Activated CD8-positive, alpha-beta T cell treated with anti-CD3 and anti-CD28 coated beads, Interleukin-2, amount 10 ng/mL, durations not matched to agents 7 days and 5 days (primary cell): ENCODE data around the gene CACNA1C. TPM values are rescaled to one million over a fixed set of nuclear protein-coding genes. Genes with fewer than 3 reads are reported as not detected.

Experiments used
- ATAC-seq: fragments of 150-1000 bp; cut with Tn5 transposase; one replicate; pipeline ENCODE4 v1.10.0; 2021; ENCODE audit warnings: moderate library complexity
- CTCF ChIA-PET: fragments of 350-600 bp; sonication (Branson Sonifier 250); formaldehyde crosslinking; loops from one replicate; lab custom pipeline; 2021; ENCODE audit warnings: antibody characterized with exemption; lab: Charles Lee
- POLR2A ChIA-PET: fragments of 350-600 bp; sonication (Branson Sonifier 250); formaldehyde crosslinking; loops from one replicate; lab custom pipeline; 2021; ENCODE audit warnings: antibody characterized with exemption; lab: Charles Lee
- DNase-seq: peaks from one replicate; pipeline ENCODE4 v3.0.0-alpha.2; 2020
- H3K27ac Mint-ChIP-seq: one replicate; pipeline ENCODE4 v1.8.0; 2021; ENCODE audit warnings: mild to moderate bottlenecking, mixed read lengths
- H3K27me3 Mint-ChIP-seq: one replicate; pipeline ENCODE4 v1.8.0; 2021; ENCODE audit warnings: low read depth, mixed read lengths
- H3K36me3 Mint-ChIP-seq: one replicate; pipeline ENCODE4 v1.8.0; 2021; ENCODE audit warnings: low read depth, mixed read lengths
- H3K4me1 Mint-ChIP-seq: one replicate; pipeline ENCODE4 v1.8.0; 2021; ENCODE audit warnings: low read depth, mixed read lengths
- H3K4me3 Mint-ChIP-seq: one replicate; pipeline ENCODE4 v1.8.0; 2021; ENCODE audit warnings: mild to moderate bottlenecking, mixed read lengths
- H3K9me3 Mint-ChIP-seq: one replicate; pipeline ENCODE4 v1.8.0; 2022; ENCODE audit warnings: mixed read lengths; ENCODE audit not compliant: insufficient read depth
- total RNA-seq, 2 experiments: library from RNA; stranded (reverse); gene quantifications; one replicate each; pipeline ENCODE4 v1.2.3, GENCODE V29; 2021

The CACNA1C gene
- total RNA-seq, 2 experiments from 2014 or later: 0.08 TPM

- H3K36me3 Mint-ChIP-seq: no peaks in the 10 kb centered on the region
- peaks cover 30% of the 10 kb centered on the region for H3K4me1 Mint-ChIP-seq
- H3K27me3 Mint-ChIP-seq: peaks cover 33% of the 10 kb centered on the region
- CTCF ChIA-PET: no interaction called here
- DNase-seq (no peak), ATAC-seq (no peak)
- no peak overlapping the region for H3K27ac Mint-ChIP-seq
- POLR2A ChIA-PET: no interaction called here
- H3K9me3 Mint-ChIP-seq: no peaks in the 10 kb centered on the region
- H3K4me3 Mint-ChIP-seq: no peak overlapping the region
These were observed 592.7 kb downstream of the CACNA1C start for GRCh38 chr12:2645460-2645859.

- ChIA-PET CTCF (no interaction called here), POLR2A (no interaction called here)
- Mint-ChIP-seq H3K4me1 (peaks cover 26% of the 10 kb centered on the region), H3K27ac (no peak overlapping the region), H3K27me3 (peaks cover 33% of the 10 kb centered on the region), H3K4me3 (no peak overlapping the region), H3K9me3 (no peaks in the 10 kb centered on the region), H3K36me3 (no peaks in the 10 kb centered on the region)
- DNase-seq (no peak), ATAC-seq (no peak)
These were observed 593.6 kb downstream of the CACNA1C start for GRCh38 chr12:2646341-2646740.

- no peak for DNase-seq
- H3K9me3 Mint-ChIP-seq: no peaks in the 10 kb centered on the region
- no peak for ATAC-seq
- H3K36me3 Mint-ChIP-seq: no peaks in the 10 kb centered on the region
- peaks cover 33% of the 10 kb centered on the region for H3K27me3 Mint-ChIP-seq
- POLR2A ChIA-PET: no interaction called here
- no peak overlapping the region for H3K27ac Mint-ChIP-seq
- H3K4me1 Mint-ChIP-seq: peaks cover 18% of the 10 kb centered on the region
- H3K4me3 Mint-ChIP-seq: no peak overlapping the region
- CTCF ChIA-PET: no interaction called here
These were observed 594.4 kb downstream of the CACNA1C start for GRCh38 chr12:2647186-2647585.

GRCh38 chr12:2648406-2648805 is 595.6 kb downstream of the CACNA1C start:
- Mint-ChIP-seq H3K36me3 (no peaks in the 10 kb centered on the region), H3K27me3 (peaks cover 31% of the 10 kb centered on the region), H3K9me3 (no peaks in the 10 kb centered on the region), H3K4me3 (no peak overlapping the region), H3K4me1 (peaks cover 9% of the 10 kb centered on the region), H3K27ac (no peak overlapping the region)
- CTCF ChIA-PET: no interaction called here
- DNase-seq: no peak
- POLR2A ChIA-PET: no interaction called here
- ATAC-seq: no peak

- ATAC-seq (no peak), DNase-seq (no peak)
- Mint-ChIP-seq H3K36me3 (no peaks in the 10 kb centered on the region), H3K4me3 (no peak overlapping the region), H3K4me1 (peaks cover 9% of the 10 kb centered on the region), H3K9me3 (no peaks in the 10 kb centered on the region), H3K27me3 (peaks cover 26% of the 10 kb centered on the region), H3K27ac (no peak overlapping the region)
- ChIA-PET POLR2A (no interaction called here), CTCF (no interaction called here)
These were observed 596.6 kb downstream of the CACNA1C start for GRCh38 chr12:2649201-2650030.

- H3K36me3 Mint-ChIP-seq: no peaks in the 10 kb centered on the region
- H3K4me3 Mint-ChIP-seq: no peak overlapping the region
- POLR2A ChIA-PET: interaction anchor here (0.5 kb wide), 1 partner anchor 424 kb away, joined by 3 read pairs; no protein-coding TSS in a partner anchor
- CTCF ChIA-PET: no interaction called here
- H3K27me3 Mint-ChIP-seq: peaks cover 16% of the 10 kb centered on the region
- no peaks in the 10 kb centered on the region for H3K4me1 Mint-ChIP-seq
- no peak for ATAC-seq
- H3K9me3 Mint-ChIP-seq: no peaks in the 10 kb centered on the region
- H3K27ac Mint-ChIP-seq: no peak overlapping the region
- DNase-seq: no peak
These were observed 597.7 kb downstream of the CACNA1C start for GRCh38 chr12:2650261-2651067.

- Mint-ChIP-seq H3K9me3 (no peaks in the 10 kb centered on the region), H3K27ac (no peak overlapping the region), H3K4me3 (no peak overlapping the region), H3K27me3 (peaks cover 10% of the 10 kb centered on the region), H3K36me3 (no peaks in the 10 kb centered on the region), H3K4me1 (no peaks in the 10 kb centered on the region)
- ATAC-seq (no peak), DNase-seq (no peak)
- POLR2A ChIA-PET: interaction anchor here (0.5 kb wide), 1 partner anchor 425 kb away, joined by 3 read pairs; no protein-coding TSS in a partner anchor
- CTCF ChIA-PET: no interaction called here
These were observed 598.5 kb downstream of the CACNA1C start for GRCh38 chr12:2651068-2651965.

DNA sequence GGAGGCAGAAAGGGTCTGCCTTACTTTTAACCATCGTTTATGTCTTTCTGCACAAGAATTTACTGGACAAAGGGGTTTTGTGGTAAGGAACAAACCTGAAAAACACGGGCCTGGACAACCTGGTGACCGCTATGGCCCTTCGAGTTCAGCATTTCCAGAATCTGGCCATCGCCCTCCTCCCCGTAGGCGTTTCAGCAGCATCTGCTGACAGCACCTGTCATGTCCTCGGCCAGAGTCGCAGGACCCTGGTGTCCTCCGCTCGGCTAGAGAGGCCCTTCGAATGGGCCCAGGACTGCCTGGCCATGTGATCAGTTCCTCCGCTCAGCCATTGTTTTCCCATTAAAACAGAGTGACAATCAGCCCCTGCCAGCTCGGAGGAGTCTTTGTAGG is 599.2 kb downstream of the CACNA1C start:
- H3K4me3 Mint-ChIP-seq: no peak overlapping the region
- no peaks in the 10 kb centered on the region for H3K4me1 Mint-ChIP-seq
- peaks cover 9% of the 10 kb centered on the region for H3K27me3 Mint-ChIP-seq
- no peak for ATAC-seq
- POLR2A ChIA-PET: no interaction called here
- no peaks in the 10 kb centered on the region for H3K9me3 Mint-ChIP-seq
- CTCF ChIA-PET: no interaction called here
- no peaks in the 10 kb centered on the region for H3K36me3 Mint-ChIP-seq
- no peak overlapping the region for H3K27ac Mint-ChIP-seq
- DNase-seq: no peak

DNA sequence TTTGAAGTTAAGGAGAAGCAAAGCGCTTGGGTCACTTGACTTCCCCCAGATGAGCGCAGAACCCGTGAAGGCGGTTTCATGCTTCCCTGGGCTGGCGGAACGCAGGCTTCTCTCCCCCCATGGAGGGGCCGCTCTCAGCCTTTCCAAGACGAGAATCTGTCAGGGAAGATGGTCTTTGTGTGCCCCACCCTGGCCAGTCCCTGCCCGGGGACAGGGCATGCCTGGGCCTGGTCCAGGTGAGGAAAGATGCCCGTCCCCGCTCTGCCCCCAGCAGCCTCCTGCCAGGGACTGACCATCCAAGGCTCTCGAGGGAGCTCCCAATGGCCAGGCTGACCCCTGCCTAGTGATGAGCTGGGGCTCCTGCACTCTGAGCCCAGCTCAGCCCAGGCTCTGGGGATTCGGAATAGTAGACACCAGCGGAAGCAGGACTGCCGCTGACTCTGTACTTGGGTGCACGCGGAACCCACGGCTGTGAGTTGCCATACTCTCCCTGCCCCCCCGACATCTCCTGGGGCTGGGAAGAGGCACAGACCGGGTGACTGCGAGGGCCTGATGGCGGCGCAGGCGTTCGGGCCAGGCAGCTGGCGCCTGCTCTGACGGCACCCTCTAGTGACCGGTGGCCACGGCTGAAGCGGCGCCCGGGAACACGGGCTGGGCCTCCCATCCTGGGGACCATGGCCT is 599.8 kb downstream of the CACNA1C start:
- POLR2A ChIA-PET: no interaction called here
- Mint-ChIP-seq H3K27me3 (peaks cover 8% of the 10 kb centered on the region), H3K27ac (no peak overlapping the region), H3K4me1 (no peaks in the 10 kb centered on the region), H3K9me3 (no peaks in the 10 kb centered on the region), H3K4me3 (no peak overlapping the region), H3K36me3 (no peaks in the 10 kb centered on the region)
- DNase-seq (no peak), ATAC-seq (no peak)
- CTCF ChIA-PET: no interaction called here

DNA sequence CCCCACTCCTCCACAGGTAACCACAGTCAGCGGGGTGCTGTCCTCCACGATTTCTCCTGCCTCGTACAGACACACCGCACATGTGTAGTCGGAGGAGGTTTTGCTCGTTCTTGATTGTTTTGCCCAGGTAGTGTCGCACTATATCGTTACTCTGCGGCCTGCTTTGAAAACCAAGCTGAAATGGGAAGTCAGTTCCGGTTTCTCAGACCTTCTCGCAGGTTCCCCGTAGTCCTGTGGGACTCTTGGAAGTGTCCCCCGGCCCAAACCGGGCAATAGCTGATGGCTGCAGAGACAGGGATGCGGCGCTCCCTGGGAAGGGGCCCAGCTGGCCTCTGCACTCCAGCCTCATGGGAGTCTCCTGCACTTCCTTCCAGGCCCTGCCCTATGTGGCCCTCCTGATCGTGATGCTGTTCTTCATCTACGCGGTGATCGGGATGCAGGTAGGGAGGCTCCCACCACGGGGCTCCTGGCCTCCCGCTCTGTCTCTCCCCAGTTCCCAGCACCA is 600.7 kb downstream of the CACNA1C start:
- CTCF ChIA-PET: no interaction called here
- no peaks in the 10 kb centered on the region for H3K36me3 Mint-ChIP-seq

GRCh38 chr12:2654311-2654710 is 601.5 kb downstream of the CACNA1C start:
- POLR2A ChIA-PET: no interaction called here
- no peak for ATAC-seq
- CTCF ChIA-PET: no interaction called here
- no peak for DNase-seq
- Mint-ChIP-seq H3K4me1 (no peaks in the 10 kb centered on the region), H3K27ac (no peak overlapping the region), H3K4me3 (no peak overlapping the region), H3K27me3 (peaks cover 5% of the 10 kb centered on the region), H3K36me3 (no peaks in the 10 kb centered on the region), H3K9me3 (no peaks in the 10 kb centered on the region)

More for the DNA sequence above, 600.7 kb downstream of the CACNA1C start:
- Mint-ChIP-seq H3K27me3 (peaks cover 5% of the 10 kb centered on the region), H3K4me1 (no peaks in the 10 kb centered on the region), H3K27ac (no peak overlapping the region), H3K4me3 (no peak overlapping the region), H3K9me3 (no peaks in the 10 kb centered on the region)
- ATAC-seq (no peak), DNase-seq (no peak)
- POLR2A ChIA-PET: no interaction called here
